Liver (tissue), 9 donors: ENCODE data around the gene RNU6-7. TPM values are rescaled to one million over a fixed set of nuclear protein-coding genes. Genes with fewer than 3 reads are reported as not detected.

Experiments
- DNase-seq: peaks from one replicate; pipeline ENCODE4 v3.0.0-alpha.2; 2017; ENCODE audit warnings: low spot score
- H3K27ac ChIP-seq, 2 donors: one replicate each; pipeline ENCODE4 v1.7.0; 2013; ENCODE audit warnings: inconsistent platforms in 2 of 2, low read length in 2 of 2, control low read depth in 1 of 2, low read depth in 1 of 2, mild to moderate bottlenecking in 1 of 2
- H3K27me3 ChIP-seq, 4 donors: one replicate each; pipeline versions ENCODE4 v1.6.1 to v1.7.0; 2013; ENCODE audit warnings: low read length in 3 of 4, inconsistent platforms in 1 of 4, mild to moderate bottlenecking in 1 of 4, moderate library complexity in 1 of 4; ENCODE audit not compliant: control insufficient read depth in 4 of 4, insufficient read depth in 4 of 4
- H3K36me3 ChIP-seq, 4 donors: one replicate each; pipeline versions ENCODE4 v1.6.1 to v1.7.0; 2013; ENCODE audit warnings: low read length in 3 of 4, mild to moderate bottlenecking in 3 of 4, low read depth in 1 of 4, moderate library complexity in 1 of 4; ENCODE audit not compliant: control insufficient read depth in 4 of 4, insufficient read depth in 3 of 4
- H3K4me1 ChIP-seq, 4 donors: one replicate each; pipeline versions ENCODE4 v1.6.1 to v1.7.0; 2013; ENCODE audit warnings: low read length in 3 of 4, mild to moderate bottlenecking in 3 of 4, moderate library complexity in 1 of 4; ENCODE audit not compliant: control insufficient read depth in 4 of 4, insufficient read depth in 4 of 4
- H3K4me3 ChIP-seq, 3 donors: one replicate each; pipeline versions ENCODE4 v1.6.1 to v1.7.0; 2013; ENCODE audit warnings: low read length in 3 of 3, control low read depth in 1 of 3, low read depth in 1 of 3, mild to moderate bottlenecking in 1 of 3
- H3K9ac ChIP-seq, 2 donors: one replicate each; pipeline ENCODE4 v1.7.0; 2013; ENCODE audit warnings: low read length in 2 of 2, mild to moderate bottlenecking in 2 of 2, moderate library complexity in 2 of 2, control low read depth in 1 of 2, low read depth in 1 of 2
- H3K9me3 ChIP-seq, 4 donors: one replicate each; pipeline versions ENCODE4 v1.6.1 to v1.7.0; 2013; ENCODE audit warnings: low read length in 3 of 4; ENCODE audit not compliant: control insufficient read depth in 4 of 4
- ATF3 ChIP-seq: IDR thresholded peaks from 2 replicates; pipeline ENCODE4 v1.6.1; 2016; ENCODE audit warnings: antibody characterized with exemption
- EGR1 ChIP-seq, 2 donors: IDR thresholded peaks; 2 replicates each; pipeline ENCODE4 v1.6.1; 2016 to 2018; ENCODE audit warnings: antibody characterized with exemption in 2 of 2, low read depth in 2 of 2
- FOXA1 ChIP-seq: IDR thresholded peaks from 2 replicates; pipeline ENCODE4 v1.6.1; 2016; ENCODE audit warnings: antibody characterized with exemption
- FOXA2 ChIP-seq: IDR thresholded peaks from 2 replicates; pipeline ENCODE4 v1.6.1; 2016; ENCODE audit warnings: antibody characterized with exemption
- GABPA ChIP-seq, 2 donors: IDR thresholded peaks in 1 of 2; conservative IDR thresholded peaks in 1 of 2; 2 replicates each; pipeline ENCODE4 v1.6.1; 2016; ENCODE audit warnings: antibody characterized with exemption in 2 of 2, mild to moderate bottlenecking in 1 of 2, moderate library complexity in 1 of 2
- HNF4A ChIP-seq, 2 donors: conservative IDR thresholded peaks; 2 replicates each; pipeline ENCODE4 v1.6.1; 2016; ENCODE audit warnings: antibody characterized with exemption in 2 of 2, mild to moderate bottlenecking in 2 of 2
- HNF4G ChIP-seq: IDR thresholded peaks from 2 replicates; pipeline ENCODE4 v1.6.1; 2016; ENCODE audit warnings: antibody characterized with exemption
- JUND ChIP-seq, 2 donors: IDR thresholded peaks; 2 replicates each; pipeline ENCODE4 v1.6.1; 2016; ENCODE audit warnings: antibody characterized with exemption in 2 of 2
- MAX ChIP-seq: IDR thresholded peaks from 2 replicates; pipeline ENCODE4 v1.6.1; 2016; ENCODE audit warnings: antibody characterized with exemption
- NR2F2 ChIP-seq: IDR thresholded peaks from 2 replicates; pipeline ENCODE4 v1.6.1; 2016; ENCODE audit warnings: antibody characterized with exemption
- RAD21 ChIP-seq, 2 donors: IDR thresholded peaks; 2 replicates each; pipeline ENCODE4 v1.6.1; 2016; ENCODE audit warnings: antibody characterized with exemption in 2 of 2, mild to moderate bottlenecking in 2 of 2
- RXRA ChIP-seq, 2 donors: IDR thresholded peaks; 2 replicates each; pipeline ENCODE4 v1.6.1; 2017 to 2018; ENCODE audit warnings: antibody characterized with exemption in 2 of 2, mild to moderate bottlenecking in 1 of 2
- SP1 ChIP-seq: IDR thresholded peaks from 2 replicates; pipeline ENCODE4 v1.6.1; 2018; ENCODE audit warnings: antibody characterized with exemption, mild to moderate bottlenecking
- TAF1 ChIP-seq: conservative IDR thresholded peaks from 2 replicates; pipeline ENCODE4 v1.6.1; 2016; ENCODE audit warnings: antibody characterized with exemption, mild to moderate bottlenecking
- YY1 ChIP-seq: IDR thresholded peaks from 2 replicates; pipeline ENCODE4 v1.6.1; 2016; ENCODE audit warnings: antibody characterized with exemption, mild to moderate bottlenecking
- ZBTB33 ChIP-seq: IDR thresholded peaks from 2 replicates; pipeline ENCODE4 v1.6.1; 2016; ENCODE audit warnings: antibody characterized with exemption
- WGBS: extraction: QIAGEN DNeasy Blood & Tissue Kit; methylation state at CpG from one replicate; pipeline ENCODE4 v1.1.7; 2013; 5-methylcytosine and 5-hydroxymethylcytosine counted together
- polyA plus RNA-seq, 2 donors: library from polyadenylated mRNA; stranded (reverse) in 1 of 2; unstranded in 1 of 2; fragments of 200-250 nt in 1 of 2; fragments of >200 nt in 1 of 2; fragmentation: Nextera tagmentation in 1 of 2; extraction: Ambion mirVana in 1 of 2; gene quantifications; one replicate each; pipeline versions ENCODE4 v1.2.1 to v1.2.3, GENCODE V29; 2013 to 2015
- total RNA-seq, 2 donors: library from RNA; depleted of rRNA; stranded (reverse); fragments of >200 nt; gene quantifications; one replicate each; pipeline ENCODE4 v1.2.3, GENCODE V29; 2014
- TF ChIP-seq, protein P1 (sequence below): IDR thresholded peaks from 2 replicates; pipeline ENCODE4 v1.6.1; 2016; ENCODE audit warnings: antibody characterized with exemption, mild to moderate bottlenecking
- TF ChIP-seq, protein P2 (sequence below): fragments of 150-350 bp; IDR thresholded peaks from 2 replicates; pipeline ENCODE4 v1.5.1; 2017; ENCODE audit warnings: improper control_type of control experiment, low read depth, low read length; ENCODE audit not compliant: missing input control
- donor health status: healthy.
- donor health status: healthy.
- donor health status: healthy.
- donor health status: healthy.
- donor health status: healthy.

RNU6-7 gene
- total and polyA plus RNA-seq, 4 donors: not detected

DNA sequence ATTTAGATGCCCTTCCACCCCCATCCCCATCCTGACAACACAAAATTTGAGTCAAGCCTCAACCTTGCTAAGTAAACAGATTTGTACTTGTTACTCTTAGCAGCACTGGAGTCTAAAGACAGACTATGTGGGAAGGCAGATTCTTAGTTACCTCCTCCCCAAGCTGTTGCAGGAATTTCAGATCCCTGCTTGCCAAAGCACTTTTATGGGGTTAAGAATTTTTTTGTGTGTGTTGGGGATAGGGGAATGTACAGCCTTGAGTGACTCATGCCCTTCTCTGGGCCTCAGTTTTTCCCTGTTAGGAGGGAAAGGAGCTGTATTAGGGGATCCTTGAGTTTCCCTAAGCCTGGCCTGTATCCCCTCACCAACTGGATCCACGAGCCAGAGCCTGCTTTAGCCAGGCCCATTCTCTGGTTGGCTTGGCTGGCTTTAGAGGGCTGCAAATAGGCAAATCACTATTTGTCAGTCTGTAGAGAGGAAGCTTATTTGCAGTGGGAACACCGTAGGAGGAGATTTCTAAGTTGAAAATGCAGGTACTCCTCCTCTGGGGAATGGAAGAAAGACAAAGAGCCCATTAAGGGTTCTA, 28.9 kb downstream of the RNU6-7 start:
- no peaks in the 10 kb centered on the region for H3K36me3 ChIP-seq
- H3K9me3 ChIP-seq: no peaks in the 10 kb centered on the region
- no peak overlapping the region for H3K27ac ChIP-seq
- no peak overlapping the region for H3K4me3 ChIP-seq
- peaks cover 0 to 5% (median 1%) of the 10 kb centered on the region in 4 donors for H3K4me1 ChIP-seq
- no peaks in the 10 kb centered on the region for H3K27me3 ChIP-seq
- no peak overlapping the region for H3K9ac ChIP-seq
- DNase-seq: no peak
- TF ChIP-seq TAF1 (no peak), HNF4A (conservative IDR thresholded peaks at IDR 0.05) (no peak), HNF4G (no peak), EGR1 (IDR thresholded peaks at IDR 0.05; ENCODE audit: low read depth in 2 of 2) (no peak)
- WGBS: 93% methylated on average over 2 of the region's 2 CpGs

GRCh38 chr14:32232481-32232880, 30.6 kb downstream of the RNU6-7 start:
- Histone ChIP-seq H3K36me3 (no peaks in the 10 kb centered on the region), H3K27ac (no peak overlapping the region), H3K4me3 (no peak overlapping the region), H3K27me3 (no peaks in the 10 kb centered on the region), H3K9me3 (no peaks in the 10 kb centered on the region), H3K9ac (no peak overlapping the region), H3K4me1 (peaks cover 0 to 5% (median 1%) of the 10 kb centered on the region in 4 donors)
- WGBS: 98% methylated on average over 1 of the region's 1 CpG
- no peak for DNase-seq
- TF ChIP-seq NR2F2 (no peak), ZBTB33 (no peak), RXRA (IDR thresholded peaks at IDR 0.05) (no peak), FOXA1 (no peak), SP1 (no peak), HNF4A (conservative IDR thresholded peaks at IDR 0.05) (no peak), JUND (IDR thresholded peaks at IDR 0.05) (no peak), GABPA (IDR thresholded peaks at IDR 0.05 in 1 of 2, conservative IDR thresholded peaks at IDR 0.05 in 1 of 2) (no peak), RAD21 (IDR thresholded peaks at IDR 0.05) (no peak), YY1 (no peak), EGR1 (IDR thresholded peaks at IDR 0.05; ENCODE audit: low read depth in 2 of 2) (no peak), FOXA2 (no peak), ATF3 (no peak), TAF1 (no peak), MAX (no peak), HNF4G (no peak)
- TF ChIP-seq, protein P1, sequence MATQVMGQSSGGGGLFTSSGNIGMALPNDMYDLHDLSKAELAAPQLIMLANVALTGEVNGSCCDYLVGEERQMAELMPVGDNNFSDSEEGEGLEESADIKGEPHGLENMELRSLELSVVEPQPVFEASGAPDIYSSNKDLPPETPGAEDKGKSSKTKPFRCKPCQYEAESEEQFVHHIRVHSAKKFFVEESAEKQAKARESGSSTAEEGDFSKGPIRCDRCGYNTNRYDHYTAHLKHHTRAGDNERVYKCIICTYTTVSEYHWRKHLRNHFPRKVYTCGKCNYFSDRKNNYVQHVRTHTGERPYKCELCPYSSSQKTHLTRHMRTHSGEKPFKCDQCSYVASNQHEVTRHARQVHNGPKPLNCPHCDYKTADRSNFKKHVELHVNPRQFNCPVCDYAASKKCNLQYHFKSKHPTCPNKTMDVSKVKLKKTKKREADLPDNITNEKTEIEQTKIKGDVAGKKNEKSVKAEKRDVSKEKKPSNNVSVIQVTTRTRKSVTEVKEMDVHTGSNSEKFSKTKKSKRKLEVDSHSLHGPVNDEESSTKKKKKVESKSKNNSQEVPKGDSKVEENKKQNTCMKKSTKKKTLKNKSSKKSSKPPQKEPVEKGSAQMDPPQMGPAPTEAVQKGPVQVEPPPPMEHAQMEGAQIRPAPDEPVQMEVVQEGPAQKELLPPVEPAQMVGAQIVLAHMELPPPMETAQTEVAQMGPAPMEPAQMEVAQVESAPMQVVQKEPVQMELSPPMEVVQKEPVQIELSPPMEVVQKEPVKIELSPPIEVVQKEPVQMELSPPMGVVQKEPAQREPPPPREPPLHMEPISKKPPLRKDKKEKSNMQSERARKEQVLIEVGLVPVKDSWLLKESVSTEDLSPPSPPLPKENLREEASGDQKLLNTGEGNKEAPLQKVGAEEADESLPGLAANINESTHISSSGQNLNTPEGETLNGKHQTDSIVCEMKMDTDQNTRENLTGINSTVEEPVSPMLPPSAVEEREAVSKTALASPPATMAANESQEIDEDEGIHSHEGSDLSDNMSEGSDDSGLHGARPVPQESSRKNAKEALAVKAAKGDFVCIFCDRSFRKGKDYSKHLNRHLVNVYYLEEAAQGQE: no peak
- TF ChIP-seq, protein P2, sequence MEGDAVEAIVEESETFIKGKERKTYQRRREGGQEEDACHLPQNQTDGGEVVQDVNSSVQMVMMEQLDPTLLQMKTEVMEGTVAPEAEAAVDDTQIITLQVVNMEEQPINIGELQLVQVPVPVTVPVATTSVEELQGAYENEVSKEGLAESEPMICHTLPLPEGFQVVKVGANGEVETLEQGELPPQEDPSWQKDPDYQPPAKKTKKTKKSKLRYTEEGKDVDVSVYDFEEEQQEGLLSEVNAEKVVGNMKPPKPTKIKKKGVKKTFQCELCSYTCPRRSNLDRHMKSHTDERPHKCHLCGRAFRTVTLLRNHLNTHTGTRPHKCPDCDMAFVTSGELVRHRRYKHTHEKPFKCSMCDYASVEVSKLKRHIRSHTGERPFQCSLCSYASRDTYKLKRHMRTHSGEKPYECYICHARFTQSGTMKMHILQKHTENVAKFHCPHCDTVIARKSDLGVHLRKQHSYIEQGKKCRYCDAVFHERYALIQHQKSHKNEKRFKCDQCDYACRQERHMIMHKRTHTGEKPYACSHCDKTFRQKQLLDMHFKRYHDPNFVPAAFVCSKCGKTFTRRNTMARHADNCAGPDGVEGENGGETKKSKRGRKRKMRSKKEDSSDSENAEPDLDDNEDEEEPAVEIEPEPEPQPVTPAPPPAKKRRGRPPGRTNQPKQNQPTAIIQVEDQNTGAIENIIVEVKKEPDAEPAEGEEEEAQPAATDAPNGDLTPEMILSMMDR: no peak
